ENCODE data around the gene SOX5. TPM values are rescaled to one million over a fixed set of nuclear protein-coding genes. Genes with fewer than 3 reads are reported as not detected.
"Not testable (repeated sequence)": the region's sequence is repeated elsewhere in the genome, so short reads cannot be mapped to it uniquely, and the experiment has no call there.

The SOX5 gene
- total and polyA plus RNA-seq, 2 donors, result 6.6 to 61.4 TPM

GRCh38 chr12:23540572-23540971, 408.9 kb downstream of the SOX5 start:
- no peak for DNase-seq (ENCODE audit: extremely low spot score)
- no peaks in the 10 kb centered on the region for H3K4me1 ChIP-seq (ENCODE audit: insufficient read depth)
- no peak overlapping the region for H3K4me3 ChIP-seq (ENCODE audit: low read depth, low read length)
- 49% methylated on average over 7 of the region's 7 CpGs for WGBS
- no peak overlapping the region for H3K27ac ChIP-seq (ENCODE audit: low read depth)
- no peaks in the 10 kb centered on the region for H3K36me3 ChIP-seq (ENCODE audit: insufficient read depth)

DNA sequence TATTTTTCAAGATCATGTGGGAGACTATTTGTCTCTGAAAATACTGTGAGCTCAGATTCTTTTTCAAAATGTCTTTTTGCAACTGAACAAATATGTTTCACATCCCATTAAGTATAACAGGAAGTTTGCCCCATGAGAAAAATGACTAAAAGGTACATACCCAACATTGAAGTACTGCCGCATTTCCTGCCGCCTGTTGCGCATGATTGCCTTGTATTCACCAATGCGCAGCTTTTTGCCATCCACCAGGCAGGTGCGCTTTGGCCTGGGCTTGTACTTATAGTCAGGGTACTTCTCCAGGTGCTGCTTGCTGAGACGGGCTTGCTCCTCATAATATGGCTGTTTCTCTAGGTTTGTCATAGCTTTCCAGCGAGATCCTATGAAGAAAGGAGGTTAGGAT, 413.2 kb downstream of the SOX5 start:
- H3K4me1 ChIP-seq (ENCODE audit: insufficient read depth), result no peaks in the 10 kb centered on the region
- no peak for DNase-seq (ENCODE audit: extremely low spot score)
- H3K27ac ChIP-seq (ENCODE audit: low read depth), result no peak overlapping the region
- 97% methylated on average over 7 of the region's 7 CpGs for WGBS
- H3K4me3 ChIP-seq (ENCODE audit: low read depth, low read length), result no peak overlapping the region
- H3K36me3 ChIP-seq (ENCODE audit: insufficient read depth), result no peaks in the 10 kb centered on the region

DNA sequence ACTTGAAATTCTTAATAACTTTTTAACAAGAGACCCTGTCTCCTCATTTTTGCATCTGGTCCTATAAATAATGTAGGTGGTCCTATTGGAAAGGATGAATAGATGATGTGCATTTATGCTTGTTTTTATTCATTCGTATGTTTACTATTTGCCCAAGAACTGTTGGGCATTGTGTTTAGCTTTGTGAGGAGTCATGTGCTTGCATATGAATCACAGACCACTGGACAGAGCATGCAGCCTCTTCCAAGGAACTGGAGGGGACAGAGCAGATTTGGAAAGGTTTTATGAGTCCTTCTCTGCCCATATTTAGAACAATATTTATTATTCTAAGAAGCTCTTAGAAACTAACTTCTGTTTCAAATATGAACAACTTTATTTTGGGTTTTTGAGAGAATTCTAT, 414.0 kb downstream of the SOX5 start:
- 79% methylated on average over 1 of the region's 1 CpG for WGBS
- Histone ChIP-seq H3K27ac (ENCODE audit: low read depth) (no peak overlapping the region), H3K4me3 (ENCODE audit: low read depth, low read length) (no peak overlapping the region), H3K4me1 (ENCODE audit: insufficient read depth) (no peaks in the 10 kb centered on the region), H3K36me3 (ENCODE audit: insufficient read depth) (no peaks in the 10 kb centered on the region)
- no peak for DNase-seq (ENCODE audit: extremely low spot score)

DNA sequence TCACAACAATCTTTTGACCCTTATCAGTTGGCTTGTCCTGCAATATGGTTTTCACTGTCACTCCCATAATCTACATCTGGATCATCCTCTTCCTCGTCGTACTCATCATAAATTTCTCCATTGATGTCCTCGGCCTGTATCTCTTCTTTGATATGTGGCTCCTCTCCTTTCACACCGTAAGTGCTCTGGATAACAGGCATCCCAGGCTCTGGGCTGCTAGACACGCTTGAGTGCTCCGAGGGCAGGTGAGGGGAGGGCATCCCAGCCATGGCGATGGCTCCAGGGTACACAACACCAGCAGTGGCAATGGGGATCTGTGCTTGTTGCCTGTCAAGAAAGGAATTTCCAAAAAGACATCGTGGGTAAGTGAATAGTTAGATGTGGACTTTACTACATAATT, 415.3 kb downstream of the SOX5 start:
- 92% methylated on average over 8 of the region's 8 CpGs for WGBS
- Histone ChIP-seq H3K36me3 (ENCODE audit: insufficient read depth) (no peaks in the 10 kb centered on the region), H3K4me3 (ENCODE audit: low read depth, low read length) (no peak overlapping the region), H3K27ac (ENCODE audit: low read depth) (no peak overlapping the region), H3K4me1 (ENCODE audit: insufficient read depth) (no peaks in the 10 kb centered on the region)
- DNase-seq (ENCODE audit: extremely low spot score), result no peak

DNA sequence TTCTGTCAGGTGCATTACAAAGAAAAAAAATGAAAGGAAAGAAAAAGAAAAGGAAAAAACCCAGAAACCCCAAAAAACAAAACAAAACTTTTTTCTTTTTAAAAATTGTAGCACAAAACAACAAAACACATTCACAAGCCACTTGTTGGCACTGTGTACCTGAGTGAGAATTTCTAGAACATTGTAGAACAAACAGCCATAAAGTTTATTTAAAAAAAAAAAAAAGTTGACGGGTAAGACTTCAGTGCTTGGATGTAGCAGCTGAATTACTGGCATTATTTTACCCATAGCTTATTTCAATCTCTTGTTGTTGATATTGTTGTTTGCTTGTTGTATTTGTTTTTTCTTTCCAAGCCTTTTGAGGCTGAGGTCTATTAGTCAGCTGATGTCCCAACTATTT, 415.8 kb downstream of the SOX5 start:
- Histone ChIP-seq H3K36me3 (ENCODE audit: insufficient read depth) (no peaks in the 10 kb centered on the region), H3K4me3 (ENCODE audit: low read depth, low read length) (no peak overlapping the region), H3K4me1 (ENCODE audit: insufficient read depth) (no peaks in the 10 kb centered on the region), H3K27ac (ENCODE audit: low read depth) (no peak overlapping the region)
- no peak for DNase-seq (ENCODE audit: extremely low spot score)
- whole genome bisulfite sequencing, result 98% methylated on average over 1 of the region's 1 CpG

- Histone ChIP-seq H3K4me3 (ENCODE audit: low read depth, low read length) (no peak overlapping the region), H3K36me3 (ENCODE audit: insufficient read depth) (no peaks in the 10 kb centered on the region), H3K4me1 (ENCODE audit: insufficient read depth) (no peaks in the 10 kb centered on the region), H3K27ac (ENCODE audit: low read depth) (no peak overlapping the region)
- no peak for DNase-seq (ENCODE audit: extremely low spot score)
Measured at GRCh38 chr12:23533265-23533664, 416.2 kb downstream of the SOX5 start.

DNA sequence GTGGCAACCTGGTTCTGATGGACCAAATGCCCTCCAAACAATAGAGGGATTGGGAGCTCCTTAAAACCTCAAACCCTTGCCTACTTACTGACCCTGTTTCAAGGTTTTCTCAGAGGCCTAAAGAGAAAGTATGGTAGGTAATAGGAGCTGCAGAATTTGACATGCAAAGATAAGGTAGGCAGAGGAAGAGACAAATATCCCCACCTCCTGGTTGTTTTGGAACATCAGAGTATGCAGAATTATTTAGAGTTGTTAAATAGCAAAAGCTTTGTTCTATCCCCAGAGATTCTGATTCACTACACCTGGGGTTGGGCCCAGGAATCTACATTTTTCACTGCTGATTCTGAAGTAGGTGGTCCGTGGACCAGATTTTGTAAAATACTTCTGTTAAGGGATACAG, 421.2 kb downstream of the SOX5 start:
- Histone ChIP-seq H3K27ac (ENCODE audit: low read depth) (no peak overlapping the region), H3K36me3 (ENCODE audit: insufficient read depth) (no peaks in the 10 kb centered on the region), H3K4me1 (ENCODE audit: insufficient read depth) (no peaks in the 10 kb centered on the region), H3K4me3 (ENCODE audit: low read depth, low read length) (no peak overlapping the region)
- DNase-seq (ENCODE audit: extremely low spot score), result no peak
- WGBS, result 100% methylated on average over 1 of the region's 1 CpG

DNA sequence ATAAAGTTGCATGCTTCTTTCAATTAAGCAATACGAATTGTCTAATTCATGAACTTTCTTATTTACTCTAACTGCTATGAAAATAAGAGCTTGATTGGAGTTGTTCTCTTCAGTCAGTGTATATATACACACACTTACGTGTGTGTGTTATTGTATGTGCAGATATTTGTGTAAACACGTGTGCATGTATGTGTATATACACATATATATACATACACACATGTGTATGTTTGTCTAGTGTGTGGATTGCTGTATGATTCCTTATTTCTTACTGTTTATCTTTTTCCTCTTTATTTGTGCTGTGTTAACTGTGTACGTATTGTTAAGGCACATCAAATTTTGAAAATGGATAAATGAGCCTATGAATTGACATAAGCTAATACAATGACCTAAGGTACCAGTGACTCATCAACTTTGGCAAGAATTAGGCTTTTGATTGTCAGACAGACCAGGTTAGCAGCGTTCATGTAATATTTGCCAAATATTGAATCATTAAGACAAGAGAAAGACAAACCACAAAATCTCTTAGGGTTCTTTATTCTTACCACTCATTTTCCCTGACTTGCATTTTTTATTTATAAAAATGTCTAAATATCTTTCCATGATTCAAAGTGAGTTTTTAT, 423.9 kb downstream of the SOX5 start:
- Histone ChIP-seq H3K4me1 (ENCODE audit: insufficient read depth) (no peaks in the 10 kb centered on the region), H3K27ac (ENCODE audit: low read depth) (no peak overlapping the region), H3K36me3 (ENCODE audit: insufficient read depth) (no peaks in the 10 kb centered on the region), H3K4me3 (ENCODE audit: low read depth, low read length) (no peak overlapping the region)
- no peak for DNase-seq (ENCODE audit: extremely low spot score)
- WGBS, result 81% methylated on average over 5 of the region's 5 CpGs

- H3K4me1 ChIP-seq (ENCODE audit: insufficient read depth), result no peaks in the 10 kb centered on the region
- no peaks in the 10 kb centered on the region for H3K36me3 ChIP-seq (ENCODE audit: insufficient read depth)
- no peak overlapping the region for H3K4me3 ChIP-seq (ENCODE audit: low read depth, low read length)
- DNase-seq (ENCODE audit: extremely low spot score), result no peak
- 91% methylated on average over 2 of the region's 2 CpGs for WGBS
- H3K27ac ChIP-seq (ENCODE audit: low read depth), result no peak overlapping the region
Measured at GRCh38 chr12:23523339-23523738, 426.1 kb downstream of the SOX5 start.

- H3K4me3 ChIP-seq (ENCODE audit: low read depth, low read length); H3K36me3 ChIP-seq (ENCODE audit: insufficient read depth); DNase-seq (ENCODE audit: extremely low spot score); H3K4me1 ChIP-seq (ENCODE audit: insufficient read depth); H3K27ac ChIP-seq (ENCODE audit: low read depth): not testable (repeated sequence)
- WGBS, result 89% methylated on average over 1 of the region's 1 CpG
Measured at GRCh38 chr12:23519444-23519843, 430.0 kb downstream of the SOX5 start.

- DNase-seq (ENCODE audit: extremely low spot score); H3K4me3 ChIP-seq (ENCODE audit: low read depth, low read length); H3K27ac ChIP-seq (ENCODE audit: low read depth); H3K36me3 ChIP-seq (ENCODE audit: insufficient read depth); H3K4me1 ChIP-seq (ENCODE audit: insufficient read depth): not testable (repeated sequence)
- WGBS, result 91% methylated on average over 6 of the region's 6 CpGs
Measured at GRCh38 chr12:23515785-23516184, 433.7 kb downstream of the SOX5 start.

DNA sequence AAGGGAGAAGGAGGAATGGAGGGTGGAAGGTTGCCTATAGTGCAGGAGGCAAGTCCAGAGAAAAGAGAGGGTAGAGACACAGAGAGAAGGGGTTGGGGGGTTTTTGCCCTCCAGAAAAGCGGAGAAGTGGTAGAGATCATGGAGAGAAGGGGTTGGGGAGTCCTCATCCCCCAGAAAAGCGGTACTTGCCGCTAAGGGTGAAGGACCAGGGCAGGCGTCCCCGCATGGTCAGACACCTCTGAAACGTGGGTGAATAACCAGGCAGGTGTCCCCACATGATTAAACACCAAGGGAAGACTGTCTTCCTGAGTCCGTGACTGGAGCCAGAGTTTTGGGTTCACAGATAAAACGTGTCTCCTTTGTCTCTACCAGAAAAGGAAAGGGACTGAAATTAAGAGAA, 439.0 kb downstream of the SOX5 start:
- H3K4me3 ChIP-seq (ENCODE audit: low read depth, low read length), result no peak overlapping the region
- H3K4me1 ChIP-seq (ENCODE audit: insufficient read depth), result no peaks in the 10 kb centered on the region
- no peak for DNase-seq (ENCODE audit: extremely low spot score)
- H3K36me3 ChIP-seq (ENCODE audit: insufficient read depth), result no peaks in the 10 kb centered on the region
- no peak overlapping the region for H3K27ac ChIP-seq (ENCODE audit: low read depth)
- 92% methylated on average over 8 of the region's 8 CpGs for WGBS

- H3K27ac ChIP-seq (ENCODE audit: low read depth); H3K36me3 ChIP-seq (ENCODE audit: insufficient read depth); DNase-seq (ENCODE audit: extremely low spot score); H3K4me3 ChIP-seq (ENCODE audit: low read depth, low read length); H3K4me1 ChIP-seq (ENCODE audit: insufficient read depth): not testable (repeated sequence)
- 76% methylated on average over 8 of the region's 8 CpGs for WGBS
Measured at GRCh38 chr12:23509832-23510231, 439.6 kb downstream of the SOX5 start.

DNA sequence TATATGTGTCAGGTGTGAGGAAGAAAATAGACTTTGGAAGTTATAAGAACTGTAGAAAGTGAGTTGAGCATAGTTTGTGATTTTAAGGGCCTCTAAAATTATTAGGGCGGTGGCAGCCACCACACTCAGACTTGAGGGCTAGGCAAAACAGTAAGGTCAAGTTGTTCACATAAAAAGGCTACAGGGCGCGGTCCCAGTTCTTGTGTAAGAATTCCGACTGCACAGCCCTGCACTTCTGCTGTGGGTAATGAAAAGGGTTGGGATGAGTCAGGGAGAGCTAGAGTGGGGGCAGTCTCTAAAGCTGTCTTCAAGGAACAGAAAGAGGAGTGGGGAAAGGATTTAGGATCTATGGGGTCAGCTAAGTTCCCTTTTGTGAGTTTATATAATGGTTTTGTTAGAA, 441.7 kb downstream of the SOX5 start:
- not testable (repeated sequence) for H3K4me1 ChIP-seq (ENCODE audit: insufficient read depth); H3K36me3 ChIP-seq (ENCODE audit: insufficient read depth); H3K4me3 ChIP-seq (ENCODE audit: low read depth, low read length); H3K27ac ChIP-seq (ENCODE audit: low read depth); DNase-seq (ENCODE audit: extremely low spot score)
- WGBS, result 94% methylated on average over 4 of the region's 4 CpGs

DNA sequence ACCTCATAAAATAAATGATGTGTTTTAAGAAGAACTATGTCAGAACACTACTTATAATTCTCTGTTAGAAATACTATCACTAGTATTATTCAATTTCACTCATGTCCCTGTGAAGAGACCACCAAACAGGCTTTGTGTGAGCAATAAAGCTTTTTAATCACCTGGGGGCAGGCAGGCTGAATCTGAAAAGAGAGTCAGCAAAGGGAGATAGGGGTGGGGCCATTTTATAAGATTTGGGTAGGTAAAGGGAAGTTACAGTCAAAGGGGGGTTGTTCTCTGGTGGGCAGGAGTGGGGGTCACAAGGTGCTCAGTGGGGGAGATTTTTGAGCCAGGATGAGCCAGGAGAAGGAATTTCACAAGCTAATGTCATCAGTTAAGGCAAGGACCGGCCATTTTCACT, 443.7 kb downstream of the SOX5 start:
- no CpG with 5 or more reads among the region's 1 CpG for WGBS
- H3K36me3 ChIP-seq (ENCODE audit: insufficient read depth); H3K4me1 ChIP-seq (ENCODE audit: insufficient read depth); DNase-seq (ENCODE audit: extremely low spot score); H3K4me3 ChIP-seq (ENCODE audit: low read depth, low read length); H3K27ac ChIP-seq (ENCODE audit: low read depth): not testable (repeated sequence)
